Neural progenitor cell (in vitro differentiated cells): ENCODE results near the gene HMX1. TPM values are rescaled to one million over a fixed set of nuclear protein-coding genes. Genes with fewer than 3 reads are reported as not detected.

Experiments used
- DNase-seq: peaks from one replicate; pipeline ENCODE4 v3.0.0-alpha.2; 2016; ENCODE audit warnings: low spot score
- H2AFZ ChIP-seq: fragments of 200-600 bp; sonication (generic); replicated peaks from 2 replicates; pipeline ENCODE4 v1.6.1; 2016; ENCODE audit warnings: antibody characterized with exemption
- H3F3A ChIP-seq: fragments of 200-600 bp; sonication (generic); 2 replicates; pipeline ENCODE4 v1.6.1; 2016; ENCODE audit warnings: antibody characterized with exemption, low read depth
- H3K27ac ChIP-seq: fragments of 200-600 bp; sonication (generic); 2 replicates; pipeline ENCODE4 v1.5.1; 2016; ENCODE audit warnings: mild to moderate bottlenecking
- H3K27me3 ChIP-seq: fragments of 200-600 bp; sonication (generic); 2 replicates; pipeline ENCODE4 v1.6.1; 2016; ENCODE audit warnings: mild to moderate bottlenecking, moderate library complexity
- H3K36me3 ChIP-seq: fragments of 200-600 bp; sonication (generic); 2 replicates; pipeline ENCODE4 v1.5.1; 2016
- H3K4me1 ChIP-seq: fragments of 200-600 bp; sonication (generic); 2 replicates; pipeline ENCODE4 v1.6.1; 2016; ENCODE audit warnings: mixed run types
- H3K4me2 ChIP-seq: fragments of 200-600 bp; sonication (generic); 2 replicates; pipeline ENCODE4 v1.6.1; 2016
- H3K4me3 ChIP-seq: fragments of 200-600 bp; sonication (generic); 2 replicates; pipeline ENCODE4 v1.5.1; 2016
- H3K79me2 ChIP-seq: fragments of 200-600 bp; sonication (generic); 2 replicates; pipeline ENCODE4 v1.6.1; 2016; ENCODE audit warnings: low read depth
- H3K9ac ChIP-seq: fragments of 200-600 bp; sonication (generic); 2 replicates; pipeline ENCODE4 v1.6.1; 2016
- H3K9me3 ChIP-seq: fragments of 200-600 bp; sonication (generic); 2 replicates; pipeline ENCODE4 v1.5.1; 2016; ENCODE audit warnings: low read depth
- H4K20me1 ChIP-seq: fragments of 200-600 bp; sonication (generic); 2 replicates; pipeline ENCODE4 v1.6.1; 2016; ENCODE audit warnings: low read depth
- H3K27ac Mint-ChIP-seq: 3 replicates; pipeline ENCODE4 v1.8.0; 2021; ENCODE audit warnings: mixed read lengths
- H3K27me3 Mint-ChIP-seq: 2 replicates; pipeline ENCODE4 v1.8.0; 2022; ENCODE audit warnings: low read depth, mild to moderate bottlenecking, inconsistent platforms, moderate library complexity, mixed read lengths; ENCODE audit not compliant: insufficient read depth
- H3K36me3 Mint-ChIP-seq: 3 replicates; pipeline ENCODE4 v1.8.0; 2021; ENCODE audit warnings: mixed read lengths
- H3K4me1 Mint-ChIP-seq: 3 replicates; pipeline ENCODE4 v1.8.0; 2021; ENCODE audit warnings: mixed read lengths
- H3K4me3 Mint-ChIP-seq: 3 replicates; pipeline ENCODE4 v1.8.0; 2021; ENCODE audit warnings: mild to moderate bottlenecking, moderate library complexity, mixed read lengths
- H3K9me3 Mint-ChIP-seq: 3 replicates; pipeline ENCODE4 v1.8.0; 2020; ENCODE audit warnings: mixed read lengths
- CTCF ChIP-seq: fragments of 200-600 bp; sonication (generic); IDR thresholded peaks from 2 replicates; pipeline ENCODE4 v1.5.1; 2017; ENCODE audit warnings: antibody characterized with exemption, mild to moderate bottlenecking
- EZH2 ChIP-seq: fragments of 200-600 bp; sonication (generic); IDR thresholded peaks from 2 replicates; pipeline ENCODE4 v1.6.1; 2017; ENCODE audit warnings: antibody characterized with exemption, mild to moderate bottlenecking, moderate library complexity
- EZH2phosphoT487 ChIP-seq: fragments of 200-600 bp; sonication (generic); IDR thresholded peaks from 2 replicates; pipeline ENCODE4 v1.6.1; 2017; ENCODE audit warnings: antibody characterized with exemption
- total RNA-seq: library from RNA; depleted of rRNA; stranded (reverse); fragments of >200 nt; gene quantifications from 2 replicates; pipeline ENCODE4 v1.2.3, GENCODE V29; 2015; ENCODE audit warnings: low replicate concordance

The HMX1 gene
- total RNA-seq, 1 donor from 2014 or later, result not detected

GRCh38 chr4:8905773-8906667, 34.4 kb upstream of the HMX1 start:
- Histone ChIP-seq H3K79me2 (no peaks in the 10 kb centered on the region), H2AFZ (no peak overlapping the region), H3K27ac (no peak overlapping the region), H3K4me1 (no peaks in the 10 kb centered on the region), H3K36me3 (no peaks in the 10 kb centered on the region), H3K9me3 (no peaks in the 10 kb centered on the region), H3K4me3 (no peak overlapping the region), H3K9ac (no peak overlapping the region), H3K4me2 (no peak overlapping the region), H3K27me3 (peaks cover 71% of the 10 kb centered on the region), H4K20me1 (no peaks in the 10 kb centered on the region), H3F3A (no peaks in the 10 kb centered on the region)
- Mint-ChIP-seq H3K27me3 (peaks cover 18% of the 10 kb centered on the region), H3K27ac (no peak overlapping the region), H3K36me3 (no peaks in the 10 kb centered on the region), H3K9me3 (peaks cover 25% of the 10 kb centered on the region), H3K4me1 (no peaks in the 10 kb centered on the region), H3K4me3 (no peak overlapping the region)
- TF ChIP-seq CTCF (no peak), EZH2 (no peak), EZH2phosphoT487 (no peak)
- no peak for DNase-seq

GRCh38 chr4:8905226-8905772, 33.7 kb upstream of the HMX1 start:
- Histone ChIP-seq H4K20me1 (no peaks in the 10 kb centered on the region), H3K4me3 (no peak overlapping the region), H3K36me3 (no peaks in the 10 kb centered on the region), H3K9me3 (no peaks in the 10 kb centered on the region), H3K9ac (no peak overlapping the region), H3K27ac (no peak overlapping the region), H3K4me1 (no peaks in the 10 kb centered on the region), H3K4me2 (no peak overlapping the region), H3F3A (no peaks in the 10 kb centered on the region), H2AFZ (no peak overlapping the region), H3K79me2 (no peaks in the 10 kb centered on the region), H3K27me3 (peaks cover 72% of the 10 kb centered on the region)
- TF ChIP-seq CTCF, result no peak
- no peak for TF ChIP-seq EZH2phosphoT487
- TF ChIP-seq EZH2, result no peak
- Mint-ChIP-seq H3K27me3 (peaks cover 16% of the 10 kb centered on the region), H3K27ac (no peak overlapping the region), H3K9me3 (peaks cover 26% of the 10 kb centered on the region), H3K4me1 (no peaks in the 10 kb centered on the region), H3K36me3 (no peaks in the 10 kb centered on the region), H3K4me3 (no peak overlapping the region)
- DNase-seq, result no peak

- Histone ChIP-seq H4K20me1 (no peaks in the 10 kb centered on the region), H3K79me2 (no peaks in the 10 kb centered on the region), H3K4me3 (no peak overlapping the region), H3K4me2 (no peak overlapping the region), H2AFZ (no peak overlapping the region), H3K36me3 (no peaks in the 10 kb centered on the region), H3K27me3 (peaks cover 73% of the 10 kb centered on the region), H3K9me3 (no peaks in the 10 kb centered on the region), H3K4me1 (no peaks in the 10 kb centered on the region), H3K27ac (no peak overlapping the region), H3F3A (no peaks in the 10 kb centered on the region), H3K9ac (no peak overlapping the region)
- no peak for DNase-seq
- peaks cover 16% of the 10 kb centered on the region for H3K27me3 Mint-ChIP-seq
- no peak overlapping the region for H3K4me3 Mint-ChIP-seq
- no peak for TF ChIP-seq CTCF
- TF ChIP-seq EZH2, result no peak
- no peak for TF ChIP-seq EZH2phosphoT487
- H3K4me1 Mint-ChIP-seq, result no peaks in the 10 kb centered on the region
- H3K9me3 Mint-ChIP-seq, result peaks cover 29% of the 10 kb centered on the region
- H3K36me3 Mint-ChIP-seq, result no peaks in the 10 kb centered on the region
- H3K27ac Mint-ChIP-seq, result no peak overlapping the region
Measured at GRCh38 chr4:8904666-8905065, 33.0 kb upstream of the HMX1 start.
